NCI-H2029 (cell line): Measurements from ENCODE around the gene SH3GLB2.

Source experiments
- DNase-seq: peaks from one replicate; lab custom pipeline; 2025; lab: John Stamatoyannopoulos, UW

Gene SH3GLB2

DNA sequence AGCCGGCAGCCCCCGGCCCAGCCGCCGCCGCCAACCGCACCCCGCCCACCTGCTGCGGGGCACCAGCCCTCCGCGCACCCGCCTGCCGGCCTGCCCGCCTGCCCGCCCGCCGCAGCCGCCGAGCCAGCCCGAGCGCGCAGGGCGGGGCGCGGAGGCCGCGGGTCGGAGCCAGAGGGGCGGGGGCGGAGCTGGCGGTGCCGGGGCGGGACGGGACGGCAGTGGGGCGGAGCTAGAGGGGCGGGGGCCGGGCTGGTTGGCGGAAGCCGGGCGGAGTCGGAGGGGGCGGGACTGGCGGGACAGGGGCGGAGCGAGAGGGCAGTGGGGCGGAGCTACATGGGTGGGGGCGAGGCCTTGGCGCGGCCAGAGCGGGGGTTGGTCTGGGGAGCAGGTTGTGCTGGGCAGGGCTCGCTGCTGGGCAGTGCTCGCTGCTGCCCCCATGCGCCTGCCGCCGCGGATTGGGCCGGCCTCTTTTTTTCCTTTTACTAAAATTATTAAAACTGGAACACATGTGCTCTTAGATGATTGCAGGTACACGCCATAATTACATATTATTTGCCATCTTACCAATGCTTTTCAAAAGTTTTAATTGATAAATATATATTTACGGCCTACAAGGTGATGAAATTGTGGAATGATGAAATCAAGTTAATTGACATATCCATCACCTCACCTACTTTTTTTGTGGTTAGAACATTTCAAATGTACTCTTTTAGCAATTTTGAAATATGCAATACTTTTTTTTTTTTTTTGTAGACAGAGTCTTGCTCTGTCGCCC is at the start of gene SH3GLB2:
Gene SH3GLB2 (minus strand): TSS at position 140 of the 775 bp plus-strand sequence. CDS start 177 bp downstream, outside the sequence.
- peak; percentile 75 for DNase-seq

GRCh38 chr9:129077236-129077635 is 49.1 kb upstream of the SH3GLB2 start:
- DNase-seq, result no peak

- DNase-seq, result no peak
Measured at GRCh38 chr9:129076640-129077037, 48.5 kb upstream of the SH3GLB2 start.

DNA sequence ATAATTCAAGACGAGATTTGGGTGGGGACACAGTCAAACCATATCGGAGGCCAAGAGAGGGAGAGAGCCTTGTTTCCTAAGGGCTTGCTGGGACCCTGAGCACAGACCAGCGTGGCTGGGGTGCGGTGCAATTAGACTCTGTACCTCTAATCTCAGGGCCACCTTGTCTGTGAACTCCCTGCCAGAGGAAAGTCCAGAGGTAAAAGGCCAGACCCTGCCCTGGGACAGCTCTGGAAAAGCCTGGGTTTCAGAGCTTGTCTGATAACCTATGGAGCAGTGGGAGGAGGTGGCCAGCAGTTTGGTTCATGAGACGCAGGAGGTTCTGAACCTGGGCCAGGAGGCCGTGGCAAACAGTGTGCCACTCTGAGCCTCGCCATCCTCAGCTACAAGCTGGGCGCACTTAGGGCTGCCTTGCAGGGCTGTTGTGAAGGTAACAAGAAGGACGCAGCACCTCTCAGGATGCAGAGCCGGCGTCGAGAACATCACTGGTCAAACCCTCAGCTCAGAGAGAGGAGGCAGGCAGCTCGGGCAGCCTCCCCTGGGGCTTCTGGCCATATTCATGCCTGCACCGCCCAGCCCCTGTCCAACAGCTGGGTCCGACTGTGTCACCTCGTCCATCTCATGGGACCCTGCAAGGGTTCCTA is 48.0 kb upstream of the SH3GLB2 start:
- no peak for DNase-seq

GRCh38 chr9:129074106-129074505 is 46.0 kb upstream of the SH3GLB2 start:
- no peak for DNase-seq

- DNase-seq, result no peak
Measured at GRCh38 chr9:129073404-129073803, 45.3 kb upstream of the SH3GLB2 start.

DNA sequence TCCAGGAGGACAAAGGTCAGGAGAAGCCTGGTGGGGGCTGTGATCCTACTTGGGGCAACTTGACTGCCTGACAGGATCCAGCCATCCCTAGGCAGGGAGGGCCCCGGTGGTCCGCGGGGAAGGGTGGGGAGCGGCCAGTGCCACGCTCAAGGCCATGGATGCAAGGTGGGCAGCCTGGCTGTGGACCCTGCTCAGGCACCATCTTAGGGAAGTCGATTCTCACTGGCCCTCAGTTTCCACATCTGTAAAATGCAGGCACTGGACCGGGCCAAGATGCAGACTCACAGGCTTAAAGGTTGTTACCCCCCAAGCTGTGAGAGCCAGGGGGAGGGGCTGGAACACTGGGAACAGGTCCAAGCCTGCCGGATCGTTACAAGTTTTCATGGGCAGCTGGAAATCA is 44.0 kb upstream of the SH3GLB2 start:
- DNase-seq, result no peak

DNA sequence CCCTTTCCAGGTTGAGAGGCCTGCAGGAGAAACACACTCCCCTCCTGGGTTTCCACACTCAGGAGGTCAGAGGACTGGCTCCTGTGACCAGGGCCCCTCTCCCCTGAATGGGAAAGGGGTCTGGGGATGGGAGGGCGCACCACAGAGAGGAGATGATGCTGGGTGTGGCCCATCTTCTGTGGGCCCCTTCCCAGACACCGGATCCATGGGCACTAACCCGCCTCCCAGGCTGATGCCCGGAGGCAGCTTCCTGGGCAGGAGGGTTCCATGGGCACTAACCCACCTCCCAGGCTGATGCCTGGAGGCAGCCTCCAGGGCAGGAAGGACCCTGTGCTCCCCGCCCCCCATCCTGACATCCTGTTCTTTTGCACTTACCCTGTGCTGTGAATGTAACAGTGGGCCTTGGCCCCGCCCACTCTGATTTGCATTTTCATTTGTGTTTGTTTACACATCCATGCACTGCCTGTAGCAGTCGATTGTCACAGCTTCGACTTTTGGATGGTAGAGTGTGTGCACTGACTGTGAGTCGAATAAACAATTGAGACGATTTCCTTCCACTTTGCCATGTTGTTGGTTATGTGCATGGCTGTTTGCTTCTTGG is 43.5 kb upstream of the SH3GLB2 start:
- no peak for DNase-seq

DNA sequence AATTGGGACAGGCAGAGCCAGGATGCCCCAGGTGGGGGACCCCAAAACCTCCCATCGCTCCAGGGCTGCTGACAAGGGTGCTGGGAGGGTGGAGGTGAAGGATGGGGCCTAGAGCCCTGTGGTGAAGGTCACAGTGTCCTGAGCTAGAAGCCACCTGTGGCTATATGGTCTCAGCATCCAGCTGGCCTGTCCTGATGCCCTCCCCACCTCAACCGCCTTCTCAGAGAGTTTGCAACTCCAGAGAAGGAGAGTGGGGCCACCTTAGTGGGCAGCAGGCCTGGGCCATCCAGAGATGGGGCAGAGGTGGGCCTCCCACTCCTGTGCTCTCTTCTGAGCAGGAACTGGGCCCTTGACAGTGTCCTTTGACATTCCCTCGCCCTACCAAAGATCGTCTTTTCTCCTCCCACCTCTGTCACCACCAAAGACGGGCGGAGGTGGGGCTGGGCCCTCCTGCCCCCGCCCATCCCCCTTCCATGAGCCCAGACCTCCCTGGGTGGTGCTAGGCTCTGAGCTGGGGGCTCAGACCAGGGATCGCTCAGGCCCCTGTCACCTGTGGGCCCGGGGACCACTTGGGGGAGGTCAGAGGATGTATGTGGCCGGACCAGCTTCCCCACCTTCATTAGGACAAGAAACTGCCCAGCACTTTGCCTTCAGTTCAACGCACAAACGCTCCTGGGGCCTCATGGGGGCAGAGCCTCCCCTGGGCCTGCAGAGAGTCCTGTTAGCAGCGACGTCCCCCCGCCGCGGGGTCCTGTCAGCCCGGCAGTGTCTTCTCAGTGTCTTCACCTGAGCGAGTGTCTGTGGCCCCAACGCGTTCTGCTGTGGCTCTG is 42.8 kb upstream of the SH3GLB2 start:
- no peak for DNase-seq

DNA sequence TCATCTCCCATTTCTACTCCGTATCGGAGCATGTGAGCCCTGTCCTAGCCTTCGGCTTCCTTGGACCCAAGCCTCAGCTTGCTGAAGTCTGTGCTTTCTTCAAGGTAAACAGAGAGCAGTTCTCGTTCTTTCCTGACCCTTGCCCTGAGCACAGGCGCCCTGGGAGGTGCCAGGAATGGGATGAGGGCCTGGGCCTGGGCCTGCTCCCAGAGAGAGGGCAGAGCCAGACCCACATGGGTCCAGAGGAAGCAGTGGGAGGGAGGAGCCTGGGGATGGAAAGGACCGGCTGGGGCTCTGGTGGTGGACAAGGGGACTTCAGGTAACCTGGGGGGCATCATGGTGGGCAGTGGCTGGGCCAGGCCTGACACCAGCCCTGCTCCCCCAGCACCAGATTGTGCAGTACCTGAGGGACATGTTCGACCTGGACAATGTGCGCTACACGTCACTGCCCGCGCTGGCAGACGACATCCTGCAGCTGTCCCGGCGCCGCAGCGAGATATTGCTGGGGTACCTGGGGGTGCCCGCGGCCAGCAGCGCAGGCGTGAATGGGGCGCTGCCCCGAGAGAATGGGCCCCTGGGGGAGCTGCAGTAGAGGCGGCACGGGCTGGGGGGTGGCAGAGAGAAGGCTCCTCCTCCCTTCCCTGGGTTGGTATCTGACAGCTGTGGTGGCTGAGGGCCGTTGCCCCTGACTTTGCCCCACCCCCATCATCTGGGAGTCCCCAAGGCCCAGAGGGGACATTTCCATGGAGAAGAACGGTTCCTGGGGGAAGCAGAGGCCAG is 41.9 kb upstream of the SH3GLB2 start:
- DNase-seq, result no peak

DNA sequence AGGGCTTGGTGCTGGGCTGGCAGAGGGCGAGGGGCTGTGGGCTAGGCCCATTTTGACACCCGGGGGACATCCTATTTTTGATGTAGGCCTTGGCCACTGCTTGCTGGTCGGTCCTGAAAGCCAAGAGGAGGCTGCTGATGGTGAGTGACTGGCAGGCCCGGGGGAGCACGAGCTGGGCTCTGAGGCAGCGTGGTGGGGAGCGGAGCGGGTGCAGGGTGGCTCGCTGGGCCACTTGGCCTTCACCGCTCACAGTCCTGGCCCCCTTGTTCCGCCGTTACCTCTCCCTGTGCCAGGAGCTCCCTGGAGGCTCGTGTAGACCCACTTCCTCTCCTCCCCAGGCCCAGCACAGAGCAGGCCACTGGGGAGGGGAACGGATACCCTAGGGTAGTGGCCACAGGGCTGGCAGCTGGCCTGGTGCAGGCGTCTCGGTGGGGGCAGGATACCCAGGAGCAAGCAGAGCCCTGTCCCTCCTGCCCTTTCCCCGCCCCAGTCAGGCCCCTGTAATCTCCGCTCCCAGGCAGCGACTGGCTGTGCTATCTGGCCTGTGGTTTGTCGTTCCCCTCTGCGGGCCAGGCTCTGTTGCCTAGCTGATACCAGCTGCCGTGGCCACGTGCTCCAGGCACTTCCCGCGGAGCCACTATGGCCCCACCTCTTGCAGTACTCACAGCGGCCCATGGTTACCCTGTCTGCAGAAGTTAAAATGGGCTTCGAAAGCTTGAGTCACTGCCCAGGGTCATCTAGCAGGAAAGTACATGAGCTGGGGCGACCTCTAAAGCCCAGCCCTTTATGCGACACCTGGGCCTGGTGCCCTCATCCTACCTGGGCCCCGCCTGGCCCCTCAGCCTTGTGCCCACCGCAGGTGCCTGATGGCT is 41.1 kb upstream of the SH3GLB2 start:
- DNase-seq, result no peak

- no peak for DNase-seq
Measured at GRCh38 chr9:129068110-129068509, 40.0 kb upstream of the SH3GLB2 start.

DNA sequence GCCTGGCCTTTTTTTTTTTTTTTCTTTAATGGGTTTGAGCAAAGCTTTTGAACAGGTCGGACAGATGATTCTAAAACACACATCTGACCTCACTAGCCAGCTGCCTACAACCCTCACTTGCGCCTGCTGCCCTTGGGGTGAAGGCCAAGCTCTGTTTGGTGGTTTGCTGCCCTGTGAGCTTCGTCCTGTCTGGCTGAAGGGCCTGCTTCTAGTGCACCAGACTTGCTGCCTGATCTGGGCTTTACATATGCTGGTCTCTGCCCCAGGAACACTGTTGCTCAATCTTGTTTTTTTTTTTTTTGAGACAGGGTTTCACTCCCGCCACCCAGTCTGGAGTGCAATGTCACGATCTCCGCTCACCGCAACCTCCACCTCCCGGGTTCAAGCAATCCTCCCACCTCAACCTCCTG is 36.4 kb upstream of the SH3GLB2 start:
- DNase-seq, result no peak

GRCh38 chr9:129063061-129063460 is 34.9 kb upstream of the SH3GLB2 start:
- no peak for DNase-seq

- DNase-seq, result no peak
Measured at GRCh38 chr9:129060991-129061390, 32.9 kb upstream of the SH3GLB2 start.

DNA sequence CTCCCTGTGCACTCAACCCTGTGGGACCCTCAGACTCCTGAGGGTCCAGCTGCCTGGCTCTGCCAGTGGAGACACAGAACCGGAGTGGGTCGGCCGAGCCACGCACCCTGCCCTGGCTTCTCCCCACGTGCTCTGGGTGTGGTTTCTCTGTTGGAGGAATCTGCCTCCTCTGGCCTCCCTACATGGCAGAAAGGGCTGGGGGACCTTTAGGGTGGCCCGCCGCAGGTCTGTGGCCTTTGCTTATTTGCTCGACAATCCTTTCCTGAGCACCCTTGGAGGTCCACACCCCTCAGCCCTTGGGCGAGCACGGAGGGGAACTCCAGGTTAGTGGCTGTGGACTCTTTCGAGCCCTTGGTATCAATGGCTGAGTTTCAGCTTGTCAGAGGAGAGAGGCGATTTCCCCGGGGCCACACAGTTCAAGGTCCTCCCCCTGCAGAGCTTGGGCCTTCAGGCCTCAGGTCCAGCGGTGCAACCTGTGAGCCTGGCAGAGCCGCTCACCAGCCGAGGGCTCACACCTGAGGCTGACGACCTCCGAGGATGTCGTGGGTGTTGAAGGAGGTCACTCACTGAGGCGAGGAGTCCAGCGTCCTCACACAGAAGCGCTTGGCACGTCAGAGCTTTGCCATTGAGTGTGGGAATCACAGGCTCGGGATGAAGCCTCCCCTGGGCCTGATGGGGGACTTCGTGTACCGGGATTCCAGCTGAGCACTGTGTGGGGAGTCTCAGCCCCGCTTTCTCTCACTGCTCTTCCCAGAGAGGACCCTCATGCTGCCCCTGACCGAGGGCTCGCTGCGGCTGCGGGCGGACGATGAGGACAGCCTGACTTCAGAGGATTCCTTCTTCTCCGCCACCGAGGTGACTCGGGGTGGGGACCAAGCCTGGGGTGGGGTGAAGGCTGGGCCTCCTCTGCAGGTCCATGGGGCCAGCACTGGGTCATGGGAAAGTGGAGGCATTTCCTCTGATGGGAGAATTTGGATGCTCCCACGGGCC is 32.0 kb upstream of the SH3GLB2 start:
- DNase-seq, result no peak

DNA sequence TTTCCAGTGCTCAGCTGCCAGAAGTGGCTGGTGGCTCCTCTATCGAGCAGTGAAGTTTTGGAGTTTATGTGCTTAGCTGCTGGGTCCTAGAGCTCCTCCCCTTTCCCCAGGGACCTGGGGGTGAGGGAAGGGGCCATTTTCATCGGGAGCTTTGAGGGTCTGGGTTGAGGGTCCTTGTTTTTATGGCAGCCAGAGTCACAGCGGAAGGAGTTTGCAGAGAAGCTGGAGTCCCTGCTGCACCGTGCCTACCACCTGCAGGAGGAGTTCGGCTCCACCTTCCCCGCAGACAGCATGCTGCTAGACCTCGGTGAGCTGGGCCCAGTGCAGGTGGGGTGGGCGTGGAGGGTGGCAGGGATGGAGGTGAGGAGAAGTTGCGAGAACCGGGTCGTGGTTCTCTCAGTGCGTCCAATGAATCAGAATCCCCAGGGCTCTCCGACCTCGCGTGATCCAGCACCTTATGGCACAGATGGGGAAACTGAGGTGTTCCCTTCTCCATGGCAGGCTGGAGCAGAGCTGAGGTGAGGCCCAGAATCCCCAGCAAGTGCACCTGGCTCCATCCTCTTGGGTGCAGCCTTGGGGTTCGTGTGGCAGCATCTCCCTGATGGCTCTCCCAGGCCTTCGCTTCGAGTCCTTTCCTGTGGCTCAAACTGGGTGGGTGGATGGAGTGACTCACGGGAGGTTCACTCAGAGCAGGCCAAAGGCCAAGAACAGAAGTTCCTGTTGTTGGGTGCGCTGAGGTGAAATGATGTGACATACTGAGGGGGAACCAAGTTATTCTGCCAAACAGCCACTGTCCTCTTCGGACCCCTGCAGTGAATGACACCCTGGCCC is 31.0 kb upstream of the SH3GLB2 start:
- DNase-seq, result no peak

DNA sequence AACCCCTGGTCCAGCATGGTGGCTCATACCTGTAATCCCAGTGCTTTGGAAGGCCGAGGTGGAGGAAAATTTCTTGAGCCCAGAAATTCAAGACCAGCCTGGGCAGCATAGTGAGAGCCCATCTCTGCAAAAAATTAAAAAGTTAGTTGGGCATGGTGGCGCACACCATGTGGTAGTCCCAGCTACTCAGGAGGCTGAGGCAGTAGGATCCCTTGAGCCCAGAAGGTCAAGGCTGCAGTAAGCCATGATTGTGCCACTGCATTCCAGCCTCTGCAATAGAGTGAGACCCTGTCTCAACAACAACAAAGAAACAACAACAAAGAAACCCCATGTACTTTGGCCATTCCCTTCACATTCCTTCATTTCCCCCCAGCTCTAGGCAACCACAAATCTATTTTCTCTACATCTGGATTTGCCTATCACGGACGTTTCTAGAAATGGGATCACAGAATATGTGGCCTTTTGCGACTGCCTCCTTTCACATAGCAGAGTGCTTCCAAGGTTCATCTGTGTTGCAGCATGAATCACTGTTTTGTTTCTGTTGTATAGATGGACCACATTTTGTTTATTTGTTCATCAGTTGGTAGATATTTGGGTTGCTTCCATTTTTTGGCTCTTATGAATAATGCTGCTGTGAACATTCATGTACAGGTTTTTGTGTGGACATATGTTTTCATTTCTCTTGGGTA is 26.2 kb upstream of the SH3GLB2 start:
- no peak for DNase-seq
